Measurements from ENCODE around the gene HBE1.
"Not testable (repeated sequence)": the region's sequence is repeated elsewhere in the genome, so short reads cannot be mapped to it uniquely, and the experiment has no call there.

GRCh38 chr11:5254646-5255413 is 14.9 kb downstream of the HBE1 start, which contains the start of gene HBG2:
- TF ChIP-seq TOX (CRISPR knock-in tag; IDR thresholded peaks at IDR 0.05; ENCODE audit: borderline replicate concordance); SNAI2 (CRISPR knock-in tag; IDR thresholded peaks at IDR 0.05); BACH2 (CRISPR knock-in tag; IDR thresholded peaks at IDR 0.05; ENCODE audit: borderline replicate concordance); ZNF70 (CRISPR knock-in tag; IDR thresholded peaks at IDR 0.05); PATZ1 (CRISPR knock-in tag; IDR thresholded peaks at IDR 0.05; ENCODE audit: borderline replicate concordance): not testable (repeated sequence)

Measured in SK-N-SH treated with all-trans-retinoic acid at 6 μM for 48 hours (cell line).